ENCODE data around the gene LRRC14B.
"Not testable (repeated sequence)": the region's sequence is repeated elsewhere in the genome, so short reads cannot be mapped to it uniquely, and the experiment has no call there.

LRRC14B gene

GRCh38 chr5:156411-157072 lies 34.8 kb upstream of the LRRC14B start:
- H3K36me3 Mint-ChIP-seq (ENCODE audit: low read depth) = no peaks in the 10 kb centered on the region
- H3K9me3 Mint-ChIP-seq = no peaks in the 10 kb centered on the region
- H3K27ac Mint-ChIP-seq = no peak overlapping the region
- no peak overlapping the region for H3K4me3 Mint-ChIP-seq
- no peaks in the 10 kb centered on the region for H3K4me1 Mint-ChIP-seq (ENCODE audit: low read depth)
- H3K27me3 Mint-ChIP-seq = peaks cover 8% of the 10 kb centered on the region

GRCh38 chr5:157126-157715 lies 34.1 kb upstream of the LRRC14B start:
- H3K4me1 Mint-ChIP-seq (ENCODE audit: low read depth) = no peaks in the 10 kb centered on the region
- H3K4me3 Mint-ChIP-seq = no peak overlapping the region
- H3K9me3 Mint-ChIP-seq = no peaks in the 10 kb centered on the region
- peaks cover 8% of the 10 kb centered on the region for H3K27me3 Mint-ChIP-seq
- H3K27ac Mint-ChIP-seq = no peak overlapping the region
- no peaks in the 10 kb centered on the region for H3K36me3 Mint-ChIP-seq (ENCODE audit: low read depth)

GRCh38 chr5:157801-158200 lies 33.5 kb upstream of the LRRC14B start:
- Mint-ChIP-seq H3K36me3 (ENCODE audit: low read depth) (no peaks in the 10 kb centered on the region), H3K4me1 (ENCODE audit: low read depth) (no peaks in the 10 kb centered on the region), H3K4me3 (no peak overlapping the region), H3K9me3 (no peaks in the 10 kb centered on the region), H3K27me3 (peaks cover 8% of the 10 kb centered on the region), H3K27ac (no peak overlapping the region)

GRCh38 chr5:158807-159447 lies 32.4 kb upstream of the LRRC14B start:
- Mint-ChIP-seq H3K4me1 (ENCODE audit: low read depth) (no peaks in the 10 kb centered on the region), H3K36me3 (ENCODE audit: low read depth) (no peaks in the 10 kb centered on the region), H3K9me3 (no peaks in the 10 kb centered on the region), H3K27me3 (peaks cover 8% of the 10 kb centered on the region), H3K4me3 (no peak overlapping the region), H3K27ac (no peak overlapping the region)

- Mint-ChIP-seq H3K4me3 (no peak overlapping the region), H3K9me3 (no peaks in the 10 kb centered on the region), H3K4me1 (ENCODE audit: low read depth) (no peaks in the 10 kb centered on the region), H3K27me3 (peaks cover 8% of the 10 kb centered on the region), H3K36me3 (ENCODE audit: low read depth) (no peaks in the 10 kb centered on the region), H3K27ac (no peak overlapping the region)
These were observed 31.7 kb upstream of the LRRC14B start for GRCh38 chr5:159448-160172.

- no peak overlapping the region for H3K4me3 Mint-ChIP-seq
- H3K27me3 Mint-ChIP-seq = peaks cover 8% of the 10 kb centered on the region
- no peaks in the 10 kb centered on the region for H3K36me3 Mint-ChIP-seq (ENCODE audit: low read depth)
These were observed 31.2 kb upstream of the LRRC14B start for GRCh38 chr5:160173-160510.

GRCh38 chr5:160921-161802 lies 30.1 kb upstream of the LRRC14B start:
- Mint-ChIP-seq H3K4me3 (no peak overlapping the region), H3K27ac (no peak overlapping the region), H3K4me1 (ENCODE audit: low read depth) (no peaks in the 10 kb centered on the region), H3K27me3 (peaks cover 8% of the 10 kb centered on the region), H3K36me3 (ENCODE audit: low read depth) (no peaks in the 10 kb centered on the region), H3K9me3 (peaks cover 4% of the 10 kb centered on the region)

More at GRCh38 chr5:160173-160510, 31.2 kb upstream of the LRRC14B start:
- H3K27ac Mint-ChIP-seq = no peak overlapping the region
- H3K4me1 Mint-ChIP-seq (ENCODE audit: low read depth) = no peaks in the 10 kb centered on the region
- peaks cover 4% of the 10 kb centered on the region for H3K9me3 Mint-ChIP-seq

- H3K9me3 Mint-ChIP-seq = peaks cover 4% of the 10 kb centered on the region
These were observed 29.5 kb upstream of the LRRC14B start for GRCh38 chr5:161803-162110.

GRCh38 chr5:162190-162564 lies 29.1 kb upstream of the LRRC14B start:
- no peaks in the 10 kb centered on the region for H3K4me1 Mint-ChIP-seq (ENCODE audit: low read depth)
- H3K27ac Mint-ChIP-seq = no peak overlapping the region
- peaks cover 4% of the 10 kb centered on the region for H3K9me3 Mint-ChIP-seq
- H3K27me3 Mint-ChIP-seq = peaks cover 8% of the 10 kb centered on the region
- no peak overlapping the region for H3K4me3 Mint-ChIP-seq
- H3K36me3 Mint-ChIP-seq (ENCODE audit: low read depth) = no peaks in the 10 kb centered on the region

More at GRCh38 chr5:161803-162110, 29.5 kb upstream of the LRRC14B start:
- no peak overlapping the region for H3K4me3 Mint-ChIP-seq
- no peaks in the 10 kb centered on the region for H3K36me3 Mint-ChIP-seq (ENCODE audit: low read depth)
- peaks cover 8% of the 10 kb centered on the region for H3K27me3 Mint-ChIP-seq
- no peak overlapping the region for H3K27ac Mint-ChIP-seq
- H3K4me1 Mint-ChIP-seq (ENCODE audit: low read depth) = no peaks in the 10 kb centered on the region

- peaks cover 8% of the 10 kb centered on the region for H3K27me3 Mint-ChIP-seq
- H3K27ac Mint-ChIP-seq = no peak overlapping the region
- no peak overlapping the region for H3K4me3 Mint-ChIP-seq
- H3K36me3 Mint-ChIP-seq (ENCODE audit: low read depth) = no peaks in the 10 kb centered on the region
- H3K4me1 Mint-ChIP-seq (ENCODE audit: low read depth) = no peaks in the 10 kb centered on the region
- peaks cover 4% of the 10 kb centered on the region for H3K9me3 Mint-ChIP-seq
These were observed 28.5 kb upstream of the LRRC14B start for GRCh38 chr5:162565-163337.

- no peak overlapping the region for H3K4me3 Mint-ChIP-seq
- peaks cover 4% of the 10 kb centered on the region for H3K9me3 Mint-ChIP-seq
- H3K36me3 Mint-ChIP-seq (ENCODE audit: low read depth) = no peaks in the 10 kb centered on the region
- no peak overlapping the region for H3K27ac Mint-ChIP-seq
- no peaks in the 10 kb centered on the region for H3K4me1 Mint-ChIP-seq (ENCODE audit: low read depth)
- peaks cover 8% of the 10 kb centered on the region for H3K27me3 Mint-ChIP-seq
These were observed 28.0 kb upstream of the LRRC14B start for GRCh38 chr5:163338-163620.

- no peaks in the 10 kb centered on the region for H3K36me3 Mint-ChIP-seq (ENCODE audit: low read depth)
- peaks cover 8% of the 10 kb centered on the region for H3K27me3 Mint-ChIP-seq
- H3K4me3 Mint-ChIP-seq = no peak overlapping the region
- H3K9me3 Mint-ChIP-seq = peaks cover 4% of the 10 kb centered on the region
- no peak overlapping the region for H3K27ac Mint-ChIP-seq
- no peaks in the 10 kb centered on the region for H3K4me1 Mint-ChIP-seq (ENCODE audit: low read depth)
These were observed 27.5 kb upstream of the LRRC14B start for GRCh38 chr5:163841-164240.

- Mint-ChIP-seq H3K9me3 (peaks cover 4% of the 10 kb centered on the region), H3K4me3 (no peak overlapping the region), H3K27ac (no peak overlapping the region), H3K27me3 (peaks cover 7% of the 10 kb centered on the region), H3K4me1 (ENCODE audit: low read depth) (no peaks in the 10 kb centered on the region), H3K36me3 (ENCODE audit: low read depth) (no peaks in the 10 kb centered on the region)
These were observed 27.1 kb upstream of the LRRC14B start for GRCh38 chr5:164244-164643.

- H3K36me3 Mint-ChIP-seq (ENCODE audit: low read depth); H3K27me3 Mint-ChIP-seq; H3K27ac Mint-ChIP-seq; H3K9me3 Mint-ChIP-seq; H3K4me3 Mint-ChIP-seq; H3K4me1 Mint-ChIP-seq (ENCODE audit: low read depth): not testable (repeated sequence)
These were observed 26.5 kb upstream of the LRRC14B start for GRCh38 chr5:164783-165182.

All from stimulated activated naive CD8-positive, alpha-beta T cell treated with anti-CD3 and anti-CD28 coated beads, Interleukin-15, Interleukin-2, amounts not matched to agents 100 ng/mL and 50 ng/mL, for 24 hours (primary cell).